ENCODE measurements around the gene VSTM2B. TPM values are rescaled to one million over a fixed set of nuclear protein-coding genes. Genes with fewer than 3 reads are reported as not detected.

VSTM2B gene
- polyA plus RNA-seq, 1 donor (not counting 4 experiments of a cell fraction or from before 2014, with no cell fraction given), result not detected

DNA sequence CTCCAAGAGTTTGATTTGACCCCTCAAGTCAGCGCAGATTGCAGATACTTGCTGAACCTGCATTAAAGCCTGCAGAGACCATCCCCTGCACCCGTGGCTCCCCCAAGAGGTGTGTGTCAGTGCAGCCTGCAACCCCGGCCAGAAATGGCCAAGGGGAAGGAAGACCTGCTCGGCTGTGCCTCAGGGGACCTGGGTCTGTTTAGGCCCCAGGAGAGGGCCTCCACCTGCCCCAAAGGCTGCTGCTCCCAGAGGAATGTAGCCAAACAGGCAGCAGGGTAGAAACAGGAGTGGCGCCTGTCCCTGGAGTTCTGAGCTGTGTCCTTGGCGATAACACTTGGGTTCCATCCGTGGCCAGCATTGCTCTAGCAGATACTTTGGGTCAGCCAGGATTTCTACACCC lies 88.3 kb downstream of the VSTM2B start:
- peaks cover 35 to 36% of the 10 kb centered on the region in 2 experiments for H3K36me3 ChIP-seq (ENCODE audit: control insufficient read depth in 2 of 2, extremely low read depth in 1 of 2, insufficient read depth in 2 of 2, low read length in 2 of 2)
- H3K27ac ChIP-seq (ENCODE audit: control insufficient read depth, insufficient read depth, low read length), result no peak overlapping the region
- H3K27me3 ChIP-seq (ENCODE audit: control insufficient read depth, extremely low read depth, insufficient read depth, low read length), result no peaks in the 10 kb centered on the region
- no peak for DNase-seq (ENCODE audit: low read depth, low spot score)
- H3K9ac ChIP-seq (ENCODE audit: control insufficient read depth, extremely low read depth, insufficient read depth, low read length), result no peak overlapping the region
- no peaks in the 10 kb centered on the region for H3K4me1 ChIP-seq (ENCODE audit: control insufficient read depth, extremely low read depth, insufficient read depth, low read length)
- no peaks in the 10 kb centered on the region for H4K20me1 ChIP-seq (ENCODE audit: control insufficient read depth, extremely low read depth, insufficient read depth, low read length)
- no peak overlapping the region for H2AFZ ChIP-seq (ENCODE audit: control insufficient read depth, low read length)
- dilution Hi-C loops (cut with MboI; ENCODE audit: extremely low pct_ligation_motif_present, low sequenced_read_pairs), result no loop called here
- H3K79me2 ChIP-seq (ENCODE audit: control insufficient read depth, insufficient read depth, low read length), result no peaks in the 10 kb centered on the region
- TF ChIP-seq EZH2 (IDR thresholded peaks at IDR 0.05; ENCODE audit: low read length), result no peak
- TF ChIP-seq, protein P1, sequence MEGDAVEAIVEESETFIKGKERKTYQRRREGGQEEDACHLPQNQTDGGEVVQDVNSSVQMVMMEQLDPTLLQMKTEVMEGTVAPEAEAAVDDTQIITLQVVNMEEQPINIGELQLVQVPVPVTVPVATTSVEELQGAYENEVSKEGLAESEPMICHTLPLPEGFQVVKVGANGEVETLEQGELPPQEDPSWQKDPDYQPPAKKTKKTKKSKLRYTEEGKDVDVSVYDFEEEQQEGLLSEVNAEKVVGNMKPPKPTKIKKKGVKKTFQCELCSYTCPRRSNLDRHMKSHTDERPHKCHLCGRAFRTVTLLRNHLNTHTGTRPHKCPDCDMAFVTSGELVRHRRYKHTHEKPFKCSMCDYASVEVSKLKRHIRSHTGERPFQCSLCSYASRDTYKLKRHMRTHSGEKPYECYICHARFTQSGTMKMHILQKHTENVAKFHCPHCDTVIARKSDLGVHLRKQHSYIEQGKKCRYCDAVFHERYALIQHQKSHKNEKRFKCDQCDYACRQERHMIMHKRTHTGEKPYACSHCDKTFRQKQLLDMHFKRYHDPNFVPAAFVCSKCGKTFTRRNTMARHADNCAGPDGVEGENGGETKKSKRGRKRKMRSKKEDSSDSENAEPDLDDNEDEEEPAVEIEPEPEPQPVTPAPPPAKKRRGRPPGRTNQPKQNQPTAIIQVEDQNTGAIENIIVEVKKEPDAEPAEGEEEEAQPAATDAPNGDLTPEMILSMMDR (optimal IDR thresholded peaks at IDR 0.05 in 1 of 3, IDR thresholded peaks at IDR 0.05 in 1 of 3, conservative IDR thresholded peaks at IDR 0.05 in 1 of 3; ENCODE audit: extremely low read depth in 1 of 3, insufficient read depth in 2 of 3, low read length in 3 of 3), result no peak
- no peak overlapping the region for H3K4me3 ChIP-seq (ENCODE audit: control insufficient read depth in 2 of 3, extremely low read depth in 1 of 3, insufficient read depth in 2 of 3, low read depth in 1 of 3, low read length in 3 of 3)
- FAIRE-seq, result no peak
- no peaks in the 10 kb centered on the region for H3K9me1 ChIP-seq (ENCODE audit: control insufficient read depth, extremely low read depth, insufficient read depth, low read length)
- no peak overlapping the region for H3K4me2 ChIP-seq (ENCODE audit: control insufficient read depth, extremely low read depth, insufficient read depth, low read depth, low read length)
- H3K9me3 ChIP-seq (ENCODE audit: control insufficient read depth, low read depth, low read length), result no peaks in the 10 kb centered on the region

Other genes starting within 250 kb of the VSTM2B start
- gene POP4, start 80.3 kb downstream of the VSTM2B start, polyA plus RNA-seq, result 93.9 to 110 TPM (median 104 TPM) in 3 replicates
- 9.4 to 22.0 TPM (median 11.4 TPM) in 3 replicates for gene PLEKHF1, start 139.5 kb downstream of the VSTM2B start, polyA plus RNA-seq
- gene C19orf12, start 189.3 kb downstream of the VSTM2B start, polyA plus RNA-seq, result 10.9 to 14.0 TPM (median 12.3 TPM) in 3 replicates